DMS 273 treated with DMSO at 0.1 percent for 48 hours (cell line): Measurements from ENCODE around the gene TMEM179.
"Not testable (repeated sequence)": the region's sequence is repeated elsewhere in the genome, so short reads cannot be mapped to it uniquely, and the experiment has no call there.

Experiments
- DNase-seq: peaks from one replicate; lab custom pipeline; 2025; lab: John Stamatoyannopoulos, UW

The TMEM179 gene

GRCh38 chr14:104586832-104587620, 17.5 kb downstream of the TMEM179 start:
- DNase-seq = peak; percentile 58

- no peak for DNase-seq
Measured at GRCh38 chr14:104585966-104586697, 18.4 kb downstream of the TMEM179 start.

GRCh38 chr14:104584557-104584956, 20.0 kb downstream of the TMEM179 start:
- DNase-seq = no peak

GRCh38 chr14:104583424-104584306, 20.9 kb downstream of the TMEM179 start:
- no peak for DNase-seq

- DNase-seq = peak; percentile 34
Measured at GRCh38 chr14:104582662-104583061, 21.9 kb downstream of the TMEM179 start.

GRCh38 chr14:104582005-104582404, 22.6 kb downstream of the TMEM179 start:
- DNase-seq = peak; percentile 21

- no peak for DNase-seq
Measured at GRCh38 chr14:104581521-104581920, 23.1 kb downstream of the TMEM179 start.

GRCh38 chr14:104580961-104581360, 23.6 kb downstream of the TMEM179 start:
- DNase-seq = no peak

GRCh38 chr14:104579939-104580338, 24.6 kb downstream of the TMEM179 start:
- not testable (repeated sequence) for DNase-seq

GRCh38 chr14:104579507-104579906, 25.1 kb downstream of the TMEM179 start, which contains the start of gene C14orf180:
Gene C14orf180 (plus strand): TSS chr14:104579764. CDS start chr14:104586431, 6,667 bp downstream.
- no peak for DNase-seq

GRCh38 chr14:104578321-104578720, 26.3 kb downstream of the TMEM179 start:
- DNase-seq = peak; percentile 82

GRCh38 chr14:104577847-104578301, 26.7 kb downstream of the TMEM179 start:
- no peak for DNase-seq

GRCh38 chr14:104577426-104577825, 27.1 kb downstream of the TMEM179 start:
- DNase-seq = no peak

GRCh38 chr14:104576970-104577332, 27.6 kb downstream of the TMEM179 start:
- no peak for DNase-seq

- no peak for DNase-seq
Measured at GRCh38 chr14:104576232-104576969, 28.2 kb downstream of the TMEM179 start.

GRCh38 chr14:104574978-104575583, 29.5 kb downstream of the TMEM179 start:
- DNase-seq = no peak

GRCh38 chr14:104574536-104574935, 30.0 kb downstream of the TMEM179 start:
- DNase-seq = no peak

- no peak for DNase-seq
Measured at GRCh38 chr14:104573930-104574329, 30.6 kb downstream of the TMEM179 start.

GRCh38 chr14:104572668-104573067, 31.9 kb downstream of the TMEM179 start:
- DNase-seq = no peak

GRCh38 chr14:104572024-104572626, 32.4 kb downstream of the TMEM179 start:
- DNase-seq = no peak

- no peak for DNase-seq
Measured at GRCh38 chr14:104571246-104571645, 33.3 kb downstream of the TMEM179 start.
